ENCODE measurements around the gene CYP11A1.

CYP11A1 gene

DNA sequence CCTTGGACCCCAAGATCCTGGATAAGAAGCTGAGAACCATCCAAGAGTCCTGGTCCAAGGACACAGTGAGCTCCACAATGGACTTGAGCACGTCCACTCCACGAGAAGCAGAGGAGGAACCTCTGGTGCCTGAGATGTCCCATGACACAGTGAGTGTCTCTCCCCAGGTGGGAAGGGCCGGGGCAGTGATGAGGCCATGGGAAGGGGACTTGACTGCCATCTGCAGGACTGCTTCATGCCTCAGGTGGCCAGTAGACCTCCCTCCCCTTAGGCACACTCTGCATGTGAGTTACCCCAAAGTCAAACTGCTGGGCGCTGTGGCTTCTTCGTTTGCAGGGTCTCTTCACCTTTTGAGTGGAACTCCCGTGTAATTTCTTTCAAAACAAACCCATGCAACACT, 71.6 kb downstream of the CYP11A1 start:
- no peak for DNase-seq

DNA sequence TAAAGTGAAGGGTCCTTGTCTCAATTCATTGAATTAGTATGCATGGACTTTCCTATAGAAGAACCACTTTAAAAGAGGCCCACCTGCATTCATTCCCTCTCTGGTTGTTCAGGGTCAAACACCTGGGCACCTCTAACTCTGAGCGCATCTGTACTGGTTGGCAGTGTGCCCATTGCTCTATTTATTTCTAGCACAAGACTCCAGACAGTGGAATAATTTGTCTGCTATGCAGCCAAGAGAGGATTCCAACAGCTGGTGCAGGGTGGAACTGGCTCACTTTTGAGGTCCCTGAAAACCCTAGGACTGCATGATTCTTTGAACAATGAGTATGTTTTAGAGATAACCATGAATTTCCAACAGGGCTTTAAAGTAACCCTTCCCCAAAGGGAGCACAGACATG, 73.4 kb downstream of the CYP11A1 start:
- no peak for DNase-seq

DNA sequence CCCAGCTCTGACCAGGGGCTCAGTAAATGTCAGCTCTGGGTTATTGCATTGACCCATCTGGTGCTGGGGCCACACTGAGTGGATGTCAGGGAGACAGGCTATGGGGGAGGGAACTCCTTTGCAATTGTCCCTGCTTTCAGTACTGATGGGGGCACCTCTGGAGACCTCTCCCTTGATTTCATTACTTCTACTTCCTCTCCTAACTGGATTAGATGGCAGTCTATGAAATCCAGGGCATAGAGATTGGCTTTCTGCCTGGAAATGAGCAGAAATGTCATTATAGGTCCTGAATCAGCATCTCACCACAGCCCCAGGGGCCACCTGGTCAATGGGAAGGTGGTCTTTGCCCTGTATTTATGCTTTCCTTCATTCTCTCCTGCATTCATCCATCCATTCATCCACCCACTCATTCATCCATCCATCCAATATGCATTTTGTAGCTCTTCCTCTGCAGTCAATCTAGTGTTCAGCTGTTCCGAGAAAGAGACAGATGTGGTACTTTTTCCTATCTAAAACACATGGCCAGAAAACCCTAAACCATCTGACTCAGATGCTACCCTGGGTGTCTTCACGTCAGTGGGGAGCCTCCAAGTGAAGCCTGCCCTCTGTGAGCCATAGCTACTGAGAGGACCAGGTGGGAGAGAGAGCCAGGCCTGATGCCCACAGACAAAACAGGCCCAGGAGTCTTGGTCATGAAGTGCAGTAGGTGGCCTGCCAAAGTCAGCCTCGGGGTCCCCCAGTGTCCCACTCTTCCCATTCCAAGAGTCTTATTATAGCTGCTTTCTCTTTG, 74.2 kb downstream of the CYP11A1 start:
- no peak for DNase-seq

DNA sequence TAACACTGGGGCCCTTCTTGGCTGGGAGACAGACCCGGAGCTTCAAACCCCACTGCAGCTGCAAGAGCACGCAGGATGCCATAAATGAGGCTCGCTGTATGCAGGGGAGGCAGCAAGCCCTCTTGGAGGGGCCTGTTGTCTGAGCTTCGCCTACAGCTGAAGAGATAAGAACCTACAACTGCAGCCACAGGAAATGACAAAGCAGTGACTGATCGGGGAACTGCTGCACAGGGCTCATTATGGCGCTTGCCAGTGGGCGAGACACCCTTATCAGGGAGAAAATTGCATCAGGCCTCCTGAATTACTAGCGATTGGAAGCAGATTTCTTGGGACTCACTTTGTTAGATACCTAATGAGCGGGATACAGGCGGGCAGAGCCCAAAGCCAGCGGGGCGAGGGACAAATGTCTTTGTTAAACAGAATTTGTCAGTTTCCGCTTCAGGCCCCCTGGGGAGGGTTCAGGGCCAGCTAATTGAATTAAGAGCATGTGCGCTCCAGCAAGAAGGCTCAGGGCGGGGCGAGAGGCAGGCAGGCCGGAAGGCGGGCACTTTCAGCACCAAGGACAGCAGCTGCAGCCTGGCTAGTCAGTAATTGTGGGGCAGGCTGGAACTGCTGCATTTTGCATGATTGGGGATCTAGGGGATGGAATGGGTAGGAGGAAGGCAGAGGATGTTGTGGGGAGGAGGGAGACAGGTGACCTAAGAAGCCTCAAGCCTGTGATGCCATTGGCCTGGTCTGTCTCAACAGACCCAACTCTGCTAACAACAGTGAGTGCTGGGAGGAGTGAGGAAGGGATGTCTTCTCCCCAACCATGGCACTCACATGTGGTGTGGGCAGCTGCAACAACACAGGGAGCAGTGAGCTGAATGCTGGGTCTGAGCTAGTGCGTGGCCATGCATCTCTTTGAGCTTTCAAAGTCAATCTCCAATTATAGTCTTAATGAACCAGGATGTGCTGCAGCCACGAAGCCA, 76.1 kb downstream of the CYP11A1 start:
- peak; percentile 16 for DNase-seq

DNA sequence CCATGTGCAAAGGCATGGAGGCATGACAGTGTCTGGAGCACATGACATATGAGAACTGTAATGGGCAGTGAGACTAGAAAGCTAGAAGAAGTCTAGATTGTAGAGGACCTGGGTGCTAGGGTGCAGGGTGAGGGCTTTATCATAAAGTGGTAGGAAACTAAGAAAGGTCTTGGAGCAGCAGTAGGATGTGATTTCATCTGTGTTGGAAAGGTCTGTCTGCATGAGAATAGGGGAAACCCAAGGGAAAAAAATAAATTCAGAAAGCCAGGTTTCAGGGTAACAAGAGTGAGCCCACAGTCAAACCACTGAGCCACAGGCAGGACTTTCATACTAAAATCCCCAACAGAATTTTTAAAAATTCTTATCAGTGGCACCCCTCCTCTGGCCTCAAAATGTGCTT, 76.8 kb downstream of the CYP11A1 start:
- no peak for DNase-seq

DNA sequence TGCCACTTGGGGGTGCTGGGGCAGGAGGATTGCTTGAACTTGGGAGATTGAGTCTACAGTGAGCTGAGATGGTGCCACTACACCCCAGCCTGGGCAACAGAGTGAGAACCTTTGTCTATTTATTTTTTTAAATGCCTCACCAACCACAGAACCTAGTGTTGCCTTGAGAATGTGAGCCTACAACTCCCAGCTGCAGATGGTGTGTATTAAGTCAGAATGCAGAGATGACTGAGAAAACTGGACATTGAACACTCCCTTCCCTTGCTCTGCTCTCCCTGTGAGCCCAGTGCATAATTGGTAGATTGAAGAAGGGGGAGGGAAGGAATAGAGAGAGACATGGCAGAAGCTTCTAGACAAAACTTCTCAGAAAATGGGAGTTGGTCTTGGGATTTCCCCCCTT, 77.8 kb downstream of the CYP11A1 start:
- DNase-seq: no peak
